ENCODE data around the gene NKX1-1.
A peak's percentile ranks its signal among the peaks of the same experiment; 100 is the strongest.

Gene NKX1-1

GRCh38 chr4:1356181-1356998 lies 49.9 kb downstream of the NKX1-1 start:
- peak; percentile 2 for DNase-seq

GRCh38 chr4:1355378-1355777 lies 50.9 kb downstream of the NKX1-1 start:
- no peak for DNase-seq

GRCh38 chr4:1354983-1355275 lies 51.3 kb downstream of the NKX1-1 start:
- DNase-seq = no peak

GRCh38 chr4:1354136-1354982 lies 51.9 kb downstream of the NKX1-1 start:
- DNase-seq = no peak

GRCh38 chr4:1353186-1354055 lies 52.8 kb downstream of the NKX1-1 start:
- DNase-seq = no peak
